HG03280 (cell line): ENCODE data around the gene DGKA.
A peak's percentile ranks its signal among the peaks of the same experiment; 100 is the strongest.

Source experiments
- ATAC-seq: cut with Tn5 transposase; IDR thresholded peaks from one replicate; pipeline ENCODE4 v1.9.1; 2021; ENCODE audit warnings: mild to moderate bottlenecking, moderate library complexity; ENCODE audit not compliant: unreplicated experiment

DGKA gene

GRCh38 chr12:55931317-55931779 lies 386 bp downstream of the DGKA start:
- ATAC-seq = no peak

GRCh38 chr12:55931780-55932550 lies 1.0 kb downstream of the DGKA start:
- no peak for ATAC-seq

GRCh38 chr12:55932551-55932910 lies 1.6 kb downstream of the DGKA start:
- no peak for ATAC-seq

GRCh38 chr12:55933169-55933798 lies 2.3 kb downstream of the DGKA start:
- no peak for ATAC-seq

- ATAC-seq = no peak
These were observed 3.1 kb downstream of the DGKA start for GRCh38 chr12:55933799-55934742.

GRCh38 chr12:55934773-55935172 lies 3.8 kb downstream of the DGKA start:
- no peak for ATAC-seq

GRCh38 chr12:55935738-55936151 lies 4.8 kb downstream of the DGKA start:
- ATAC-seq = no peak

GRCh38 chr12:55937981-55938380 lies 7.0 kb downstream of the DGKA start:
- ATAC-seq = no peak

- no peak for ATAC-seq
These were observed 8.0 kb downstream of the DGKA start for GRCh38 chr12:55938826-55939501.

GRCh38 chr12:55940065-55940732 lies 9.2 kb downstream of the DGKA start:
- peak; percentile 96 for ATAC-seq

- no peak for ATAC-seq
These were observed 11.1 kb downstream of the DGKA start for GRCh38 chr12:55942055-55942454.

- ATAC-seq = no peak
These were observed 11.7 kb downstream of the DGKA start for GRCh38 chr12:55942577-55943136.

GRCh38 chr12:55946553-55946952 lies 15.6 kb downstream of the DGKA start:
- no peak for ATAC-seq

- ATAC-seq = no peak
These were observed 24.4 kb downstream of the DGKA start for GRCh38 chr12:55955344-55955743.

GRCh38 chr12:55955800-55956508 lies 25.0 kb downstream of the DGKA start:
- ATAC-seq = no peak

GRCh38 chr12:55957106-55957859 lies 26.3 kb downstream of the DGKA start:
- ATAC-seq = no peak

GRCh38 chr12:55963760-55964159 lies 32.8 kb downstream of the DGKA start:
- ATAC-seq = no peak

GRCh38 chr12:55965240-55965639 lies 34.3 kb downstream of the DGKA start:
- no peak for ATAC-seq
